Testis (tissue), 2 donors: ENCODE data around the gene SEC24C.

Experiments
- POLR2A ChIP-seq: fragments of 450-650 bp; IDR thresholded peaks from one replicate; pipeline ENCODE4 v1.6.1; 2017; ENCODE audit warnings: antibody characterized with exemption, mild to moderate bottlenecking, moderate library complexity
- TF ChIP-seq, protein P1 (sequence below), 3 experiments: fragments of 450-650 bp in 2 of 3; fragments of 200-600 bp in 1 of 3; sonication (generic) in 1 of 3; IDR thresholded peaks; one replicate each; pipeline ENCODE4 v1.5.1; 2016 to 2019; ENCODE audit warnings: antibody characterized with exemption in 3 of 3, mild to moderate bottlenecking in 2 of 3, moderate library complexity in 1 of 3

- TF ChIP-seq, protein P1, sequence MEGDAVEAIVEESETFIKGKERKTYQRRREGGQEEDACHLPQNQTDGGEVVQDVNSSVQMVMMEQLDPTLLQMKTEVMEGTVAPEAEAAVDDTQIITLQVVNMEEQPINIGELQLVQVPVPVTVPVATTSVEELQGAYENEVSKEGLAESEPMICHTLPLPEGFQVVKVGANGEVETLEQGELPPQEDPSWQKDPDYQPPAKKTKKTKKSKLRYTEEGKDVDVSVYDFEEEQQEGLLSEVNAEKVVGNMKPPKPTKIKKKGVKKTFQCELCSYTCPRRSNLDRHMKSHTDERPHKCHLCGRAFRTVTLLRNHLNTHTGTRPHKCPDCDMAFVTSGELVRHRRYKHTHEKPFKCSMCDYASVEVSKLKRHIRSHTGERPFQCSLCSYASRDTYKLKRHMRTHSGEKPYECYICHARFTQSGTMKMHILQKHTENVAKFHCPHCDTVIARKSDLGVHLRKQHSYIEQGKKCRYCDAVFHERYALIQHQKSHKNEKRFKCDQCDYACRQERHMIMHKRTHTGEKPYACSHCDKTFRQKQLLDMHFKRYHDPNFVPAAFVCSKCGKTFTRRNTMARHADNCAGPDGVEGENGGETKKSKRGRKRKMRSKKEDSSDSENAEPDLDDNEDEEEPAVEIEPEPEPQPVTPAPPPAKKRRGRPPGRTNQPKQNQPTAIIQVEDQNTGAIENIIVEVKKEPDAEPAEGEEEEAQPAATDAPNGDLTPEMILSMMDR (IDR thresholded peaks at IDR 0.05): no peak
- TF ChIP-seq POLR2A: no peak
These were observed 20.7 kb upstream of the SEC24C start for GRCh38 chr10:73723516-73723915.
